Stimulated activated CD8-positive, alpha-beta memory T cell treated with anti-CD3 and anti-CD28 coated beads, Interleukin-4, amount 100 ng/mL, for 4 hours (primary cell): ENCODE results near the gene DIP2C.
"Not testable (repeated sequence)": the region's sequence is repeated elsewhere in the genome, so short reads cannot be mapped to it uniquely, and the experiment has no call there.

ENCODE experiments used
- DNase-seq, 2 donors: peaks; one replicate each; pipeline ENCODE4 v3.0.0-alpha.2; 2020; ENCODE audit warnings: low read depth in 2 of 2, low spot score in 1 of 2

The DIP2C gene

GRCh38 chr10:644076-644942 lies 45.2 kb downstream of the DIP2C start:
- DNase-seq: no peak

DNA sequence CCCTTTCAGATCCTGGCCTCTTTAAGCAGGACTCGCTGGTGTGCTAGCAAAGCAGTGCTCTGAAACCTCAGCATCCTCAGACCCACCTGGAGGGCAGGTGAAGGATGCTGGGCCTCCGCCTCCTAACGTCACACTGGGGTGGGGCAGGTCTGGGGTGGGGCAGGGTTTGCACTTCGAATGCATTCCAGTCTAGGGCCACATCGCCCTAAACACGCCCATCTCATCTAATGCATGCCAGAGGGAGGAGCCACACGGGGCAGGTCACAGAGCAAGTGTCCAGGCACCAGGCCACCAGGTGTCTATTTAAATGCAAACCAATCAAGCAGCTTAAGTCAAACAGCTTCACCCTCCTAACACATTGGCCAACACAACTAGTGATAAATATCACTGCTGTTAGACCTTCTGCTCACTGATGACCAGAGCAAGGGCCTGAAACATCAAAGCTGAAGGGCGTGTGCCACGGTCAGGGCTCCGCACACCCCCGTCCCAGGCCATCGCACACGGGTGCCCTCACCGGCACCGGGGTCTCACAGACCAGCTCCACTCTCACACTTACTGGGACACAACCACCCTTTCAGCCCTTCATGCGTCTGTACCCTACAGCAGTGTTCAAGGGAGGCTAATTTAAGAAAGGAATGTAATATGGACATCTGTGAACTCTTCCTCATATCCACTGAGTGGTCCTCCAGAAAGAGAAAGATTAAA lies 47.1 kb downstream of the DIP2C start:
- DNase-seq: no peak

GRCh38 chr10:641149-642010 lies 48.1 kb downstream of the DIP2C start:
- no peak for DNase-seq

DNA sequence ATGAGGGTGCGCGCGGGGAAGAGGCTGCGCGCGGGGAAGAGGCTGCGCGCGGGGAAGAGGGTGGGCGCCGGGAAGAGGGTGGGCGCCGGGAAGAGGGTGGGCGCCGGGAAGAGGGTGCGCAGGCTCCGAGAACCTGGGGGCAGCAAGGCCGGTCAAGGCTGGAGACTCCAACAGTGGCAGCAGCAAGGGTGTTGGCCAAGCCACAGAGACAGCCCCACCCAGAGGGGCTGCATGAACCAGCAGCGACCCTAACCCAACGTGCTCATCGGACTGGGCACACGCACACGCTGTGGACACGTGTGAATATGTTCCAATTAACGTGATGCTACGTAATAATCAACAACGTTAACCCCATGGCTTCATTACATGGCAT lies 48.8 kb downstream of the DIP2C start:
- no peak for DNase-seq

DNA sequence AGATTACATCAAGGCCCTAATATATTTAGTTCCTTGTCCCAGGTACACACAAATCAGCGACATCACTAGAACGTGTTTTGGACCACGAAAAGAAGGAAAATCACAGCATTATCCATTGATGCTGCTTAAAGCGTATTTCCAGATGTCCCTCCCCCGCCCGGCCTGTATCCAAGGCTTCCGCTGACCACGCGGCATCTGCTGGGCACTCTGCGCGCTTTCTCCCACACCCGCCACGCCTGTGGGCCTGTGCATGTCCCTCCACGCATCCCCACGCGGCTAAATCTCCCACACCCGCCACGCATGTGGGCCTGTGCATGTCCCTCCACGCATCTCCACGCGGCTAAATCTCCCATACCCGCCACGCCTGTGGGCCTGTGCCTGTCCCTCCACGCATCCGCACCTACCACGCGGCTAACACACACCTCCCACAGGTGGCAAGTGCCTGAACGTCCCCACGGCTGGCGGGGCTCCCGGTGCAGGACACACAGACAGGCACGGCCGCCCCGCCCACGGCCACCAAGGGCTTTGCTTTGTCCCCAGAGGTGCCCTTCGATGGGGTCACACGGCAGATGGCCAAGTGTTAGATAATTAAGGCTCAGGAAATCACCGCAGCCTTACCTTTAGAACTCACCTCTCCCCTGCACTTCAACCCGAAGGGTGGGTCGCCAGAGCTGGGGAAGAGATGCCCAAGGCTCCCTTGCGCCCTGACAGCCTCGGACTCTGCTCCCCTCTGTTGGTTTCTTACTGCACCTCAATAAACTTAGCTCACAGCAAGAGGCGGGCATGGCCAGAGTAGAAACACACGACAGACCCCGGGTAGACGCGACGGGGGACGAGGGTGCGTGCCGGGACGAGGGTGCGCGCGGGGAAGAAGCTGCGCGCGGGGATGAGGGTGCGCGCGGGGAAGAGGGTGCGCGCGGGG lies 49.5 kb downstream of the DIP2C start:
- DNase-seq: no peak

DNA sequence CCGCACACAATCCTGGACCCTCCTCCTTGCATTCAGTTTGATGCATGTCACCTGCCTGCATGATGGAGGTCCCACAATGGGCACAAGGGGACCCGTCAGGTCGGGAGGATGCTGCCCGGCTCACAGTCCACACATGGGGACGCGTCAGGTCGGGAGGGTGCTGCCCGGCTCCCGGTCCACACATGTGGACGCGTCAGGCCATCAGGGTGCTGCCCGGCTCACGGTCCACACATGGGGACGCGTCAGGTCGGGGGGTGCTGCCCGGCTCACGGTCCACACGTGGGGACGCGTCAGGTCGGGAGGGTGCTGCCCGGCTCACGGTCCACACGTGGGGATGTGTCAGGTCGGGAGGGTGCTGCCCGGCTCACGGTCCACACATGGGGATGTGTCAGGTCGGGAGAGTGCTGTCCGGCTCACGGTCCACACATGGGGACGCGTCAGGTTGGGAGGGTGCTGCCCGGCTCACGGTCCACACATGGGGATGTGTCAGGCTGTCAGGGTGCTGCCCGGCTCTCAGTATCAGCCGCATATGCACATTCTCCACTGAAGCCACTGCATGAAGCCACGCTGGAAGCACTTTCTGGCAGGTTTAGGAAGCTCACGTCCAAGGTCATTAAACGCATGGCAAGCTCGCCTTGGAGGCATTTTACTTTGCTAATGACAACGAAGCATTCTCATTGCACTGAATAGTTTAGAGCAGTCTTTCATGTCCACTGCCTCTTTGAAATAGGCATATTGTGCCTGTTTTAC lies 50.3 kb downstream of the DIP2C start:
- DNase-seq: no peak

- no peak for DNase-seq
Measured at GRCh38 chr10:637771-638195, 51.7 kb downstream of the DIP2C start.

- DNase-seq: no peak
Measured at GRCh38 chr10:637221-637620, 52.2 kb downstream of the DIP2C start.

DNA sequence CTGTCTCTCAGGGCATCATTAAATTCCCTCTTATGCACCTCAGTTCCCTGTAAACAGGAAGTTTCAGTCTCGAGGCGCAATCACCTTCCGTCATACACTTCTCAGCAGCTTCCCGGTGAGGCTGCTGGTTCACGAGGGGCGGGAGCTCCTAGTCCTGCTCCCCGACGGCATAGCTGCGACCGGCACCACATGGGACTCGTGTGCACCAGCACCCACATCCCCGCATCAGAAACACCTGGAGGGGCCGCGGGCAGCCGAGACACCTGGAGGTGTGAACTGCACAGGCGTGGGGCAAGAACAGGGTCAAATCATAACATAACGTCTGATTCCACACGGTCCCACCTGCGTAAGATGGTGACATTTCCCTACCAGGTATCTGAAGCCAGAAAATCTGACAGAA lies 52.7 kb downstream of the DIP2C start:
- no peak for DNase-seq

DNA sequence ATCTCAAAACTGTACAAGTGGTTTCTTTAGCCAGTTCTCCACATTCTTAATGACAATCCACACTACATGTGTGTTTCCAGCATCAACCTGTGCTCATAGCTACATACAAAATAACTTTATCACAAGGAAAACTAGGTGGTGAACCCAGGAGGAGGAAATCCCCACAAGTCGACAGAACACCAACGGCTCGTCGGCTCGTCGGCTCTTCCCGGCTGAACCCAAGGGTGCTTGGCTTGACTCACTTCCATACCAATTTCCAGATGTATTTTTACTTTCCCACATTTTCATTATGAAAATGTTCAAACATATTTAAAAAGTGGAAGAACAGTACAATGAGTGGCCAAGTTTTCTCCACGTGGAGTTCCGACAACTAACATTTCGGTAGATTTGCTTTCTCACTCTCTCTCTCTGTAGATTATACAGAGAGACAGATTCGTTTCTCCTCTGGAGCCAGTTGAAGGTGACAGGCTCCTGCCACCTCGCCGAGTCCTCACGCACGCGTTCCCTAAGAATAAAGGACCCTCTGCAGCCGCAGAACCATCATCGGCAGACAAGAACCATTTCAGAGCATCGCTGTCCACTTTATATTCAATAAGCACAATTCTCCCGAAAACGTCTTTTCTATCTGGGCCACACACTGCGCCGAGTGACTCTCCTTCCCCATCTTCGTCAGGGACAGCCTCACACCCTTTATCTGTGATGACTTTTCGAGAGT lies 53.3 kb downstream of the DIP2C start:
- no peak for DNase-seq

DNA sequence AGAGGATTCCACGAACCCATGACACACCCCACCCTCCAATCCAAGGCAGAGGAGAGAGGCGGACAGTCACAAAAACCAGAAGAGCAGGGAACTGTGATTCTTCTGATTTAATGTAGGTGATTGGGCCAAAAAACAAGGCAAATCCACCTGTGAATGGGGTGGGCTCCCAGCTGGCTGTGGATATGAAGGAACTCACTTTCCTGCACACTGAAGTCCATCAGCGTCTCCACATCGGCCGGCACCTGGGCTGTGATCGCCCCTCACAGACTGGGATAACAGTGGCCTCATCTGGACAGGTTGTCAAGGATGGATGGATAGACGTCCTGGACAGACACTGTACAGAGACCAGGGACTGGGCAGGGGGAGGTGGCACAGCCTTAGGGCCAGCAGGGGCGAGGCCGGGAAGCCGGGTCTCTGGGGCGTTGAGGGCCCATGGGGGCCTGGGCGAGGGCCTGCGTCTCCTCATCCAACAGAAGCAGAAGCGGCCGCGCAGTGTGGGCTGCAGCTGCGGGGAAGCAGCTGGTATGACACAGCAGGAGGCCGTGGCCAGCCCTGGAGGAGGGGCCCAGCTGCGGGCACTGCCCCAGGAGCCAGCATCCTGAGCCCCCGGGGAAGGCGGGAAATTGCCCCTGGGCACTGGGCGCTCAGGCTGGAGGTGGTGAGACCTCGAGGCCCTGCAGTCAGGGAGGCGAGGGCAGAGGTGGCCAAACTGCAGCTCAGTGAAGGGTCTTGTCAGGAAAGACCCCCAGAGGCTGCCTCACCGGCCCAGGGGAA lies 54.2 kb downstream of the DIP2C start:
- DNase-seq: no peak

DNA sequence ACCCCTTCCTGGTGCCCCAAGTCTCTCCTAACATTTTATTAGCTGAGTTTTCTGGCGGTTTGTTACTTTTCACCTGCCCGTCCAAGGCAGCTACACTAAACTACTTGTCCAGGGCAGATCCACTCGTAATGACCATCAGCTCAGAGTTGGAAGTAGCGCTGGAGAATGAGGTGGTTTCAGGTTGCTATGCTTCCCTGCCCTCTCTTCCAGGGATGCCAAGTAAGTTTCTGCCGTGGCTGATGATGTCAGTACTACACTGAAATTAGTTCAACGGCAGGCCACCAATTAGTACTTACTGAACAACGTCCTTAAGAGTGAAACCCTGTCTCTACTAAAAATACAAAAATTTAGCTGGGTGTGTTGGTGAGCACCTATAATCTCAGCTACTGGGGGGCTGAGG lies 55.2 kb downstream of the DIP2C start:
- no peak for DNase-seq

GRCh38 chr10:633279-634245 lies 55.9 kb downstream of the DIP2C start:
- no peak for DNase-seq

DNA sequence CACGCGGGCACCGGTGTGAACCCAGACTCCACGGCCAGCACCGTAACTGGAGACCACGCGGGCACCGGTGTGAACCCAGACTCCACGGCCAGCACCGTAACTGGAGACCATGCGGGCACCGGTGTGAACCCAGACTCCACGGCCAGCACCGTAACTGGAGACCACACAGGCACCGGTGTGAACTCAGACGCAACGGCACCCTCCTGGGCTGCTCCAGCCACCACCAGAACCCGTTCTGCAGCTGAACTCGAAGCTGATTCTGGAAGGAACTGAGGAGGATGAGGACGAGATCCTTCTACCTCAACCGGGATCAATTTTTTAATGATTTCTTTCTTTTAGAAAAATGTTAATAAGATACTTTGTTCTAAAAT lies 56.7 kb downstream of the DIP2C start:
- DNase-seq: not testable (repeated sequence)

GRCh38 chr10:632155-632806 lies 57.2 kb downstream of the DIP2C start:
- not testable (repeated sequence) for DNase-seq

DNA sequence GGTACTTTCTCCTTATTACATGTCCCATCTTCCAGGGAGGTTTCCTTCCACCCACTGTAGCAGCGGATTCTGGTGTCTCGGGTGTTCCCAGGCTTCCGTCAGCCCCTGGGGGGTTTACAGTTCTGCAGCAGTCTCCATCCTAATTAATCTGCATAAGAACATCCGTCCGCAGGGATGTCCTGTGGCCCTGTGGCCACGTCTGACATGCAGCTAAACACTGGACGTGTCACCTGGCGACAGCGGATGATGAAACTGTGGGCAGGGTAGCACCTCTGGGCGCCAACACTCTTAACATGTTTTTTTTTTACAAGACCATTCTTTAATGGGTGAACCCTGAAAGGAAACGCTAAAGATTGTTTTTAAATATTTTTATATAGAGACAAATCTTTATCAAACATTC lies 58.2 kb downstream of the DIP2C start:
- DNase-seq: no peak

- no peak for DNase-seq
Measured at GRCh38 chr10:630581-631073, 58.8 kb downstream of the DIP2C start.
